ENCODE results near the gene AP3B2. TPM values are rescaled to one million over a fixed set of nuclear protein-coding genes. Genes with fewer than 3 reads are reported as not detected.
A peak's percentile ranks its signal among the peaks of the same experiment; 100 is the strongest.

Gene AP3B2
- total and polyA plus RNA-seq, 7 donors, result 0.13 to 2.0 (median 0.27) TPM; not detected in 1

DNA sequence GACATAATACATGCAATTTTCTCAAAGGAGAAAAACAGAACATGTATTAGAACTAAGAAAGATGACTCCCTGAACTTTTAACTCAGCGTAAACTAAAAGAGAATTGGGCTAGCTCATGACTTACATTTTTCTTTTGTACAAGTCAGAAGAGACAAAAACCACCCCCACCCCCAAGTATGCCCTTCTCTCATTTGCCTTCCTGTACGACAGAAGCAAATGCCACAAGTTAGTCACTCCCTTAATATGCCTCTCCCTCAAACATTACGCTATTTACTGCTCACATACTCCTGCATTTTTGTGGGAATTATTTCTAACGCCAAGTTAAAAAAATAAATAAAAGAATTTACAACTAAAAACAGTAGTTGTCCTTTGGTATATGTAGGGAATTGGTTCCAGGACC lies 84.5 kb downstream of the AP3B2 start:
- H3K4me3 ChIP-seq, result no peak overlapping the region
- TF ChIP-seq, protein P1, sequence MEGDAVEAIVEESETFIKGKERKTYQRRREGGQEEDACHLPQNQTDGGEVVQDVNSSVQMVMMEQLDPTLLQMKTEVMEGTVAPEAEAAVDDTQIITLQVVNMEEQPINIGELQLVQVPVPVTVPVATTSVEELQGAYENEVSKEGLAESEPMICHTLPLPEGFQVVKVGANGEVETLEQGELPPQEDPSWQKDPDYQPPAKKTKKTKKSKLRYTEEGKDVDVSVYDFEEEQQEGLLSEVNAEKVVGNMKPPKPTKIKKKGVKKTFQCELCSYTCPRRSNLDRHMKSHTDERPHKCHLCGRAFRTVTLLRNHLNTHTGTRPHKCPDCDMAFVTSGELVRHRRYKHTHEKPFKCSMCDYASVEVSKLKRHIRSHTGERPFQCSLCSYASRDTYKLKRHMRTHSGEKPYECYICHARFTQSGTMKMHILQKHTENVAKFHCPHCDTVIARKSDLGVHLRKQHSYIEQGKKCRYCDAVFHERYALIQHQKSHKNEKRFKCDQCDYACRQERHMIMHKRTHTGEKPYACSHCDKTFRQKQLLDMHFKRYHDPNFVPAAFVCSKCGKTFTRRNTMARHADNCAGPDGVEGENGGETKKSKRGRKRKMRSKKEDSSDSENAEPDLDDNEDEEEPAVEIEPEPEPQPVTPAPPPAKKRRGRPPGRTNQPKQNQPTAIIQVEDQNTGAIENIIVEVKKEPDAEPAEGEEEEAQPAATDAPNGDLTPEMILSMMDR (IDR thresholded peaks at IDR 0.05), result no peak
- no peaks in the 10 kb centered on the region for H3K9me3 ChIP-seq
- DNase-seq (no peak), ATAC-seq (no peak)
- no peaks in the 10 kb centered on the region for H3K36me3 ChIP-seq (ENCODE audit: insufficient read depth in 1 of 2, low read depth in 1 of 2)
- 72 to 81% (median 77%) methylated on average over 4 of the region's 4 CpGs for WGBS, 3 donors
- intact Hi-C loops (cut with DNase I), result no loop called here
- H3K27ac ChIP-seq, result no peak overlapping the region
- H3K4me1 ChIP-seq, result no peaks in the 10 kb centered on the region
- peaks cover 0 to 2% (median 0%) of the 10 kb centered on the region in 3 donors for H3K27me3 ChIP-seq (ENCODE audit: insufficient read depth in 3 of 3, low read length in 2 of 3)

DNA sequence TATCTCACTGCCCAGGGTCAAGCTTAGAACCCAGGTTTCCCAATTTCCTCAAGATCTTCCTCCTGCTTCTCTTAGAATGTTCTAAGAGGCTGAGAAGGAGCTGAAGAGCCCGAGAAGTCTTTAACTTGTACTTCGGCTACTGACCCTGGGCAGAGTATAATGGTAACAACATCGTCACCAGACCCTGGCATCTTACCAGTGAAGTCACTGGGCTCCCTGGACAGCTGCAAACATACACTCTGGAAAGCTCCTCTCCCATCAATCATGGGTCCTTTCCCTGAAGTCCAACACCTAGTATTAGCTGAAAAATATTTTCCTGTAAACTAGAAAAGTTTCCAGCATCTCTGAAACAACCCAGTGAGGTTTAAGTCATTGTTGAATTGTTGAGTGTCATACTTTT lies 85.2 kb downstream of the AP3B2 start:
- no peak overlapping the region for H3K4me3 ChIP-seq
- DNase-seq (no peak), ATAC-seq (peak in 3 of 4 donors; percentile 56 to 76 (median 65))
- no peaks in the 10 kb centered on the region for H3K36me3 ChIP-seq (ENCODE audit: insufficient read depth in 1 of 2, low read depth in 1 of 2)
- H3K9me3 ChIP-seq, result no peaks in the 10 kb centered on the region
- WGBS, 3 donors, result 58 to 79% (median 68%) methylated on average over 3 of the region's 3 CpGs
- intact Hi-C loops (cut with DNase I), result no loop called here
- H3K27ac ChIP-seq, result no peak overlapping the region
- TF ChIP-seq, protein P1 (IDR thresholded peaks at IDR 0.05), result no peak
- H3K27me3 ChIP-seq (ENCODE audit: insufficient read depth in 3 of 3, low read length in 2 of 3), result peaks cover 0 to 2% (median 0%) of the 10 kb centered on the region in 3 donors
- H3K4me1 ChIP-seq, result no peaks in the 10 kb centered on the region

DNA sequence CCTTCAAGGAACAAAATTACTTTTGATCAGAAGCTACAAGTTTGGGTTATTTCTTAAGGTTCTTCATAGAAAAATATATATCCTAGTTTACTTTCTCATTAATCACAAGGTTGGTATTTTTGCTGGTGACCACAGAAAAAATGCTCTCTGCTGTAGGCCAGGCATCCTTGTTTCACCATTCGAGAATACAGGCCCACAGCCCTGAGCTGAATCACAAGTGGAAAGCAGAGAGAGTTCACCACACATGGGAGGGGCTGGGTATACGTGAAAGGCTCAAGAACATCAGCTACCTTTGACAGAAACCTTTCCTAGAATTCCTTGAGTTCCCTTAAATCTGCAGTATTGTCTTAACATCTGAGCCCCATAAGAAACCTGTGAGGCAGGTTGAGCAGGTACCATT lies 85.7 kb downstream of the AP3B2 start:
- Histone ChIP-seq H3K27ac (no peak overlapping the region), H3K4me1 (no peaks in the 10 kb centered on the region), H3K4me3 (no peak overlapping the region), H3K27me3 (ENCODE audit: insufficient read depth in 3 of 3, low read length in 2 of 3) (peaks cover 0 to 2% (median 0%) of the 10 kb centered on the region in 3 donors), H3K9me3 (no peaks in the 10 kb centered on the region), H3K36me3 (ENCODE audit: insufficient read depth in 1 of 2, low read depth in 1 of 2) (no peaks in the 10 kb centered on the region)
- ATAC-seq, result no peak
- 61 to 67% (median 62%) methylated on average over 2 of the region's 2 CpGs for WGBS, 3 donors
- TF ChIP-seq, protein P1 (IDR thresholded peaks at IDR 0.05), result no peak
- intact Hi-C loops (cut with DNase I), result no loop called here
- no peak for DNase-seq

DNA sequence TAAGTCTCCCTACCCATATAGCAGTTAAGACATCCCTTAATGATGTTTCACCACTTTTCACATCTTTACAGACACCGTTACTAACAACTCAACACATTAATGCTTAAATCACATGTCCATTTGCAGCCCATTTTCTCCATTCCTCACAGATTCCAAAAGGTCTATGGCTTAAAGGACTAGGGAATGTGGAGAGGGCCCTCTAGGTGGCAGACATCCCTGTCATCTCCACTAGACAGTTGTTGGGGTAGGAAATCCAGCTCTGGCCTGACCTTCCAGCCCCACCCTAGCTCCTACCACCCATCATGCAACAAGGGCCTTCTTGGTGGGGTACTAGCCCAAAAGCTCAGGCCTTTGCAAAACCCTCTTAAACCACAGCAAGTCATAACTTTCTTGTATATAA lies 87.7 kb downstream of the AP3B2 start:
- no peak for ATAC-seq
- H3K36me3 ChIP-seq (ENCODE audit: insufficient read depth in 1 of 2, low read depth in 1 of 2), result no peaks in the 10 kb centered on the region
- peaks cover 0 to under 1% (median 0%) of the 10 kb centered on the region in 3 donors for H3K27me3 ChIP-seq (ENCODE audit: insufficient read depth in 3 of 3, low read length in 2 of 3)
- no peak for DNase-seq
- no peaks in the 10 kb centered on the region for H3K9me3 ChIP-seq
- intact Hi-C loops (cut with DNase I), result no loop called here
- 38 to 49% (median 49%) methylated on average over 1 of the region's 1 CpG for WGBS, 3 donors
- H3K4me1 ChIP-seq, result no peaks in the 10 kb centered on the region
- H3K27ac ChIP-seq, result no peak overlapping the region
- TF ChIP-seq, protein P1 (IDR thresholded peaks at IDR 0.05), result no peak
- H3K4me3 ChIP-seq, result no peak overlapping the region

DNA sequence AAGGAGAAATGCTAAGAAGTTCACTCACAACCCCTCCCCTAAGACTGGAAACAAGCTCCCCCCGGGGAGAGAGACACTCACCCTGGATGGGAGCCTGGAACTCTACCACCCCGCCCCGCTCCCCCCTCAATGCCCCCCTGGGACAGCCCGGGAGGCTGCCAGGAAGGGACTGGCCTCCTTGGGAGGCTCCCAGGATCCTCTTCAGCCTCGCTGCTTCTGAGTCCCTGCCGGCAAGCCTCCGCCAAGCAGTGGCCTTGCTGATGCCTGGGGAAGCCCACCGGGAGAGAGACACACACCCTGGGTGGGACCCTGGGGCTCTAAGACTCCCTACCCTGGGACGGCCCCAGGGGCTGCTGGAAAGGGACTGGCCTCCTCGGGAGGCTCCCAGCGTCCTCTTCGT lies 95.9 kb downstream of the AP3B2 start:
- H3K4me1 ChIP-seq, result no peaks in the 10 kb centered on the region
- no peak overlapping the region for H3K27ac ChIP-seq
- 54 to 60% (median 54%) methylated on average over 11 to 12 of the region's 12 CpGs for WGBS, 3 donors
- H3K4me3 ChIP-seq, result no peak overlapping the region
- no peaks in the 10 kb centered on the region for H3K36me3 ChIP-seq (ENCODE audit: insufficient read depth in 1 of 2, low read depth in 1 of 2)
- TF ChIP-seq, protein P1 (IDR thresholded peaks at IDR 0.05), result no peak
- intact Hi-C loops (cut with DNase I), result no loop called here
- DNase-seq (peak in 1 of 2 donors; percentile 47), ATAC-seq (no peak)
- peaks cover 0 to 5% (median 0%) of the 10 kb centered on the region in 3 donors for H3K27me3 ChIP-seq (ENCODE audit: insufficient read depth in 3 of 3, low read length in 2 of 3)
- no peaks in the 10 kb centered on the region for H3K9me3 ChIP-seq

Data from psoas muscle (tissue), 8 donors.